SK-N-SH (cell line): Measurements from ENCODE around the gene IMPDH1.

ENCODE experiments used
- CHD2 ChIP-seq: fragments of 150-350 bp; IDR thresholded peaks from 2 replicates; pipeline ENCODE4 v1.6.1; 2018; ENCODE audit warnings: low read length; ENCODE audit not compliant: partially characterized antibody
- FOXM1 ChIP-seq: IDR thresholded peaks from 2 replicates; pipeline ENCODE4 v1.4.0; 2012; ENCODE audit warnings: low read depth, mild to moderate bottlenecking
- GABPA ChIP-seq: IDR thresholded peaks from 2 replicates; pipeline ENCODE4 v1.4.0; 2012; ENCODE audit warnings: low read depth, mild to moderate bottlenecking
- JUND ChIP-seq: IDR thresholded peaks from 2 replicates; pipeline ENCODE4 v1.4.0; 2012
- MEF2A ChIP-seq: IDR thresholded peaks from 2 replicates; pipeline ENCODE4 v1.4.0; 2012; ENCODE audit warnings: low read depth, borderline replicate concordance
- POLR2AphosphoS5 ChIP-seq: IDR thresholded peaks from 2 replicates; pipeline ENCODE4 v1.6.1; 2012; ENCODE audit warnings: low read depth, low read length
- RXRA ChIP-seq: IDR thresholded peaks from 2 replicates; pipeline ENCODE4 v1.4.0; 2012; ENCODE audit warnings: low read depth, mild to moderate bottlenecking, borderline replicate concordance
- SIN3A ChIP-seq: IDR thresholded peaks from 2 replicates; pipeline ENCODE4 v1.6.1; 2012; ENCODE audit warnings: low read depth, mild to moderate bottlenecking, low read length, moderate library complexity, borderline replicate concordance
- TCF12 ChIP-seq: IDR thresholded peaks from 2 replicates; pipeline ENCODE4 v1.4.0; 2012
- YY1 ChIP-seq: IDR thresholded peaks from 2 replicates; pipeline ENCODE4 v1.4.0; 2012; ENCODE audit warnings: low read depth, mild to moderate bottlenecking
- TF ChIP-seq, protein P1 (sequence below): fragments of 200-600 bp; sonication (generic); IDR thresholded peaks from 2 replicates; pipeline ENCODE4 v1.6.1; 2017; ENCODE audit warnings: antibody characterized with exemption, mild to moderate bottlenecking, moderate library complexity
- TF ChIP-seq, protein P2 (sequence below): IDR thresholded peaks from 2 replicates; pipeline ENCODE4 v1.4.0; 2012; ENCODE audit warnings: low read depth
- TF ChIP-seq, protein P3 (sequence below): IDR thresholded peaks from 2 replicates; pipeline ENCODE4 v1.6.1; 2012; ENCODE audit warnings: mild to moderate bottlenecking, low read depth, low read length, moderate library complexity
- TF ChIP-seq, protein P4 (sequence below): fragments of 150-350 bp; IDR thresholded peaks from 2 replicates; pipeline ENCODE4 v1.6.1; 2017; ENCODE audit warnings: antibody characterized with exemption, low read length, low read depth, borderline replicate concordance

DNA sequence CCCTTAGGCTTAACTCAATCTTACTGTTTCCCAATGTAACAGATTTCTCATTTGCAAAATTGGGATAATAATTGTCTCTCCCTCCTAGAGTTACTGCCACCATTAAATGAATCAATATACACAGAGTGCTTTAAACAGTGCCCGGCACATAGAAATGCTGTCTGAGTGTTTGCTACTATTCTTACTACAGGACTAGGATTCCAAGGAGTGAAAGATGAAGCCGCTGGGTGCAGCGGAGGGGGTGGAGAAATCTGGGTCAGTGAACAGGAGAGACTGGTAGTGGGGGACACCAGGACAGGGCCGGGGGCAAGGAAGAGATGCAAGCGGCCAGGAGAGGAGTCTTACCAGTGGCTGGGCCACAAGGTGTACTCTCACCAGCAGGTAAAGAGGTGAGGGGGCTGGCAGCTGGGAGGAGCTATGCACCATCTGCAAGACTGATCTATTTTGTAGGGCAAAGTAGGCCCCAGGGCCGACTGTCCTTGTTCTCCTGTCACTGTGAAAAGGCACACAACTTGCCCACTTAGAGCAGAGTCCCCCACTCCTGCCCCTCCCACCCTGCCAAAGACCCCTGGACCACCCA, 29.8 kb downstream of the IMPDH1 start:
- TF ChIP-seq, protein P1, sequence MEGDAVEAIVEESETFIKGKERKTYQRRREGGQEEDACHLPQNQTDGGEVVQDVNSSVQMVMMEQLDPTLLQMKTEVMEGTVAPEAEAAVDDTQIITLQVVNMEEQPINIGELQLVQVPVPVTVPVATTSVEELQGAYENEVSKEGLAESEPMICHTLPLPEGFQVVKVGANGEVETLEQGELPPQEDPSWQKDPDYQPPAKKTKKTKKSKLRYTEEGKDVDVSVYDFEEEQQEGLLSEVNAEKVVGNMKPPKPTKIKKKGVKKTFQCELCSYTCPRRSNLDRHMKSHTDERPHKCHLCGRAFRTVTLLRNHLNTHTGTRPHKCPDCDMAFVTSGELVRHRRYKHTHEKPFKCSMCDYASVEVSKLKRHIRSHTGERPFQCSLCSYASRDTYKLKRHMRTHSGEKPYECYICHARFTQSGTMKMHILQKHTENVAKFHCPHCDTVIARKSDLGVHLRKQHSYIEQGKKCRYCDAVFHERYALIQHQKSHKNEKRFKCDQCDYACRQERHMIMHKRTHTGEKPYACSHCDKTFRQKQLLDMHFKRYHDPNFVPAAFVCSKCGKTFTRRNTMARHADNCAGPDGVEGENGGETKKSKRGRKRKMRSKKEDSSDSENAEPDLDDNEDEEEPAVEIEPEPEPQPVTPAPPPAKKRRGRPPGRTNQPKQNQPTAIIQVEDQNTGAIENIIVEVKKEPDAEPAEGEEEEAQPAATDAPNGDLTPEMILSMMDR: no peak
- TF ChIP-seq YY1 (no peak), RXRA (no peak), FOXM1 (no peak), CHD2 (no peak), TCF12 (no peak), SIN3A (no peak), GABPA (no peak), POLR2AphosphoS5 (no peak), MEF2A (no peak), JUND (no peak)
- TF ChIP-seq, protein P2, sequence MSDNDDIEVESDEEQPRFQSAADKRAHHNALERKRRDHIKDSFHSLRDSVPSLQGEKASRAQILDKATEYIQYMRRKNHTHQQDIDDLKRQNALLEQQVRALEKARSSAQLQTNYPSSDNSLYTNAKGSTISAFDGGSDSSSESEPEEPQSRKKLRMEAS: no peak
- TF ChIP-seq, protein P3, sequence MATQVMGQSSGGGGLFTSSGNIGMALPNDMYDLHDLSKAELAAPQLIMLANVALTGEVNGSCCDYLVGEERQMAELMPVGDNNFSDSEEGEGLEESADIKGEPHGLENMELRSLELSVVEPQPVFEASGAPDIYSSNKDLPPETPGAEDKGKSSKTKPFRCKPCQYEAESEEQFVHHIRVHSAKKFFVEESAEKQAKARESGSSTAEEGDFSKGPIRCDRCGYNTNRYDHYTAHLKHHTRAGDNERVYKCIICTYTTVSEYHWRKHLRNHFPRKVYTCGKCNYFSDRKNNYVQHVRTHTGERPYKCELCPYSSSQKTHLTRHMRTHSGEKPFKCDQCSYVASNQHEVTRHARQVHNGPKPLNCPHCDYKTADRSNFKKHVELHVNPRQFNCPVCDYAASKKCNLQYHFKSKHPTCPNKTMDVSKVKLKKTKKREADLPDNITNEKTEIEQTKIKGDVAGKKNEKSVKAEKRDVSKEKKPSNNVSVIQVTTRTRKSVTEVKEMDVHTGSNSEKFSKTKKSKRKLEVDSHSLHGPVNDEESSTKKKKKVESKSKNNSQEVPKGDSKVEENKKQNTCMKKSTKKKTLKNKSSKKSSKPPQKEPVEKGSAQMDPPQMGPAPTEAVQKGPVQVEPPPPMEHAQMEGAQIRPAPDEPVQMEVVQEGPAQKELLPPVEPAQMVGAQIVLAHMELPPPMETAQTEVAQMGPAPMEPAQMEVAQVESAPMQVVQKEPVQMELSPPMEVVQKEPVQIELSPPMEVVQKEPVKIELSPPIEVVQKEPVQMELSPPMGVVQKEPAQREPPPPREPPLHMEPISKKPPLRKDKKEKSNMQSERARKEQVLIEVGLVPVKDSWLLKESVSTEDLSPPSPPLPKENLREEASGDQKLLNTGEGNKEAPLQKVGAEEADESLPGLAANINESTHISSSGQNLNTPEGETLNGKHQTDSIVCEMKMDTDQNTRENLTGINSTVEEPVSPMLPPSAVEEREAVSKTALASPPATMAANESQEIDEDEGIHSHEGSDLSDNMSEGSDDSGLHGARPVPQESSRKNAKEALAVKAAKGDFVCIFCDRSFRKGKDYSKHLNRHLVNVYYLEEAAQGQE: no peak
- TF ChIP-seq, protein P4, sequence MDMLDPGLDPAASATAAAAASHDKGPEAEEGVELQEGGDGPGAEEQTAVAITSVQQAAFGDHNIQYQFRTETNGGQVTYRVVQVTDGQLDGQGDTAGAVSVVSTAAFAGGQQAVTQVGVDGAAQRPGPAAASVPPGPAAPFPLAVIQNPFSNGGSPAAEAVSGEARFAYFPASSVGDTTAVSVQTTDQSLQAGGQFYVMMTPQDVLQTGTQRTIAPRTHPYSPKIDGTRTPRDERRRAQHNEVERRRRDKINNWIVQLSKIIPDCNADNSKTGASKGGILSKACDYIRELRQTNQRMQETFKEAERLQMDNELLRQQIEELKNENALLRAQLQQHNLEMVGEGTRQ: no peak
